Measurements from ENCODE around the gene ADGRV1. TPM values are rescaled to one million over a fixed set of nuclear protein-coding genes. Genes with fewer than 3 reads are reported as not detected.
A peak's percentile ranks its signal among the peaks of the same experiment; 100 is the strongest.

ADGRV1 gene
- total and polyA plus RNA-seq, 12 donors = 0.03 to 1.4 (median 0.44) TPM; not detected in 6

DNA sequence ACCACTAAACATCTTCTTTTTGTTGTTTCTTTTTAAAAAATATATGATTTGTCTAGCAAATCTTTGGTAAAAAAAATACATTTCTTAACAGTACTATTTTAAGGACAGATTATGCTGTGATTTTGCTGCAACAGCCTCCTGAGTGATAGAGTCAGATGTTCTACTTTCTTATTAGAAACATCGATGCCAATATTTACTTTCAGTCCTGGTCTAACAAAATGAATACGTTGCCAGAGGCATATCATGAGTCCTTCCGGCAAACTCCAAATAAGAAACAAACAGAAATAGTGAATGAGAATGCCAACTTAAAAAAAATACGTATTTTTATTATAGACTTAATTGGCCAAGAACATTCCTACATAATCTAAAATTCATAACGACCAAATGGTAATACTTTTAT, 371.5 kb downstream of the ADGRV1 start:
- no peak for DNase-seq
- TF ChIP-seq, protein P1, sequence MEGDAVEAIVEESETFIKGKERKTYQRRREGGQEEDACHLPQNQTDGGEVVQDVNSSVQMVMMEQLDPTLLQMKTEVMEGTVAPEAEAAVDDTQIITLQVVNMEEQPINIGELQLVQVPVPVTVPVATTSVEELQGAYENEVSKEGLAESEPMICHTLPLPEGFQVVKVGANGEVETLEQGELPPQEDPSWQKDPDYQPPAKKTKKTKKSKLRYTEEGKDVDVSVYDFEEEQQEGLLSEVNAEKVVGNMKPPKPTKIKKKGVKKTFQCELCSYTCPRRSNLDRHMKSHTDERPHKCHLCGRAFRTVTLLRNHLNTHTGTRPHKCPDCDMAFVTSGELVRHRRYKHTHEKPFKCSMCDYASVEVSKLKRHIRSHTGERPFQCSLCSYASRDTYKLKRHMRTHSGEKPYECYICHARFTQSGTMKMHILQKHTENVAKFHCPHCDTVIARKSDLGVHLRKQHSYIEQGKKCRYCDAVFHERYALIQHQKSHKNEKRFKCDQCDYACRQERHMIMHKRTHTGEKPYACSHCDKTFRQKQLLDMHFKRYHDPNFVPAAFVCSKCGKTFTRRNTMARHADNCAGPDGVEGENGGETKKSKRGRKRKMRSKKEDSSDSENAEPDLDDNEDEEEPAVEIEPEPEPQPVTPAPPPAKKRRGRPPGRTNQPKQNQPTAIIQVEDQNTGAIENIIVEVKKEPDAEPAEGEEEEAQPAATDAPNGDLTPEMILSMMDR (IDR thresholded peaks at IDR 0.05) = no peak
- Histone ChIP-seq H3K4me3 (no peak overlapping the region), H3K4me1 (peaks cover 0 to 15% (median 0%) of the 10 kb centered on the region in 9 donors), H3K36me3 (no peaks in the 10 kb centered on the region), H3K27ac (no peak overlapping the region), H3K27me3 (no peaks in the 10 kb centered on the region), H3K9me3 (peaks cover 0 to 8% (median 0%) of the 10 kb centered on the region in 11 donors)
- intact Hi-C loops (cut with DNase I) = loop anchor here (5.0 to 10.0 kb wide), 10 partner anchors 63 to 487 kb away; partner anchors contain the start of gene ARRDC3 (in 3 of the 10)
- WGBS, 2 donors = 79 to 91% methylated on average over 5 of the region's 5 CpGs
- no peak for ATAC-seq

DNA sequence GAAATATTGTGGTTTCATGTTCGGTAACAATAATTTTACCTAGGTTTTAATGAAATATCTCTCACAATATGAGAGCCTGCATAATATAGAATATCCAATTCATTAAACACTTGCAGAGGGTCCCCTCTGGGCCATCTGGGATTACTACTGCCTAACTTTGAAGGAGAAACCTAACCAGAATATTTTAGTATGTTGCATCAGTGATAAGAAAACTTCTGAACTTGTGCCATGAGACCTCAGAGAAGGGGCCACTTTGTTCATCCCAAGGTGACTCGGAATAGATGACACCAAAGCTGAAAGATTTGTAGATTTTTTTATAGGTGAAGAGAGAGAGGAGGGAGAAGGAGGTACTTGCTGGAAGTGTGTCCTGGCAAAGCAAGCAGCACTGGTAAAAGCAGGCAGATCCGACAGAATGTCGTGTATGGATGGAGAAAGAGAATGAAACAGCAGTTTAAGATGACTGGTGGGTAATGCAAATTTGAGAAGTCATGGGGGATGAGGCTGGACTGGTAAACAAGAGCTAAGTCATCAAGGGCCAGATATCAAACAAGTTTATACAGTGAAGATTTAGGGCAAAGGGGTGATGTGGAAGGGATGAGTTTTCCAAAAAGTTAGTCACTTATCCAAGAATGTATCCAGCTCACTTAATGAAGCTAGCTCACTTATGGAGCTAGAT, 372.3 kb downstream of the ADGRV1 start:
- no peak for ATAC-seq
- TF ChIP-seq, protein P1 (IDR thresholded peaks at IDR 0.05) = no peak
- peaks cover 0 to 15% (median 0%) of the 10 kb centered on the region in 9 donors for H3K4me1 ChIP-seq
- peak overlapping the region in 1 of 10 donors; percentile 25 for H3K27ac ChIP-seq
- H3K27me3 ChIP-seq = no peaks in the 10 kb centered on the region
- intact Hi-C loops (cut with DNase I) = loop anchor here (5.0 to 10.0 kb wide), 10 partner anchors 64 to 486 kb away; partner anchors contain the start of gene ARRDC3 (in 3 of the 10)
- H3K36me3 ChIP-seq = no peaks in the 10 kb centered on the region
- no peak for DNase-seq
- 65 to 72% methylated on average over 4 of the region's 4 CpGs for WGBS, 2 donors
- H3K4me3 ChIP-seq = no peak overlapping the region
- peaks cover 0 to 8% (median 0%) of the 10 kb centered on the region in 11 donors for H3K9me3 ChIP-seq

DNA sequence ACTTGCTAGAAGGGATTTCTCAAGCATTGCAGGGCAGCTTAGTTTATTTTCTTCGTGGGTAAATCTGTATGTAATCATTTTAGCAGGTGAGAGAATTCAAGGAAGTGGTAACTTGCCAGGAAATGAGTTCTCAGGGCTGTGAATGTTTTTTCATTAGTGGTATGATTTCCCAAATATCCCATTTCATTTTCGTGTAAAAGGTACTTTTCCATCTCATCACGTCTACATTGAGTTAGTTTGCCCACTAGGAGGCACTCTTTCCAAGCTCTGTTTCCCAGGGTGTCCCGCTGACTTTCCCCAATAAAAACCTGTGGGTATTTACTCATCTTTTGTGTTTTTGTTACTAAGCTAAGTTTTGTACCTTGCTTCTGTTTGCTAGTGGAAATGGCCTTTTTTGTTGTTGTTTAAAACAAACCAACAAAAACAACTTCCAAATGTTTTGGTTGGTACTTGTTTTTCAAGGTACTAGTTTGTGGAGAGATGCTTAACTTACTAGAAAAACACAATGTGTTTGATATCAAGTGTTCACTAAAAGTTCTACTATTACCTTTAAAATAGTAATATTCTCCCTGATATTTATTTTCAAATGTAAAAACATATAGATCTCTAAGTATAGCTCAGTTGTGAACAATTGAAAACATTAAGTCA, 373.6 kb downstream of the ADGRV1 start:
- H3K27ac ChIP-seq = peak overlapping the region in 1 of 10 donors; percentile 25
- DNase-seq = peak in 1 of 2 donors; percentile 63
- peak in 7 of 8 donors; percentile 51 to 84 (median 67) for ATAC-seq
- H3K4me3 ChIP-seq = no peak overlapping the region
- H3K9me3 ChIP-seq = peaks cover 0 to 7% (median 0%) of the 10 kb centered on the region in 11 donors
- no peaks in the 10 kb centered on the region for H3K36me3 ChIP-seq
- intact Hi-C loops (cut with DNase I) = loop anchor here (1.0 to 10.0 kb wide), 12 partner anchors 65 to 487 kb away; partner anchors contain the start of gene ARRDC3 (in 3 of the 10)
- peaks cover 0 to 15% (median 0%) of the 10 kb centered on the region in 9 donors for H3K4me1 ChIP-seq
- TF ChIP-seq, protein P1 (IDR thresholded peaks at IDR 0.05) = peak; percentile 54 to 87 (median 82)
- WGBS, 2 donors = 11 to 12% methylated on average over 4 of the region's 4 CpGs
- H3K27me3 ChIP-seq = no peaks in the 10 kb centered on the region

DNA sequence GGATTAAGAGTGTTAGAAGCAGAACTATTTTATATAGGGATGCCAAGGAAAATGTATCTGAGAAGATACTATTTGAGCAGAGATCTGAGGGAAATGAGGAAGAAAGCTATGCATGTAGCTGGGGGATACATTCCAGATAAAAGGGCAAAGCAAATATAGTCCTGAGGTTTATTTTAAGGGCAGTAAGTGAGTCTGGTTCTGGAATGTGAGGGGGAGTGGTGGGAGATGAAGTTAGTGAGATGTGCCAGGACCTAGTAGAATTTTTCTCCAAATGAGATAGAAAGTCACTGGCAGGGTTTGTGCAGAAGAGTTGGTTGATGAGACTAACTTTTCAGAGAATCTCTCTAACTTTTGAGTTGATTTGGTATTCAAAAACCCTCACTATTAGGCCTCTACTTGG, 374.7 kb downstream of the ADGRV1 start:
- H3K36me3 ChIP-seq = no peaks in the 10 kb centered on the region
- no peak overlapping the region for H3K27ac ChIP-seq
- intact Hi-C loops (cut with DNase I) = loop anchor here (2.0 to 10.0 kb wide), 11 partner anchors 66 to 484 kb away; partner anchors contain the start of gene ARRDC3 (in 3 of the 10)
- H3K27me3 ChIP-seq = no peaks in the 10 kb centered on the region
- DNase-seq (no peak), ATAC-seq (no peak)
- peaks cover 0 to 3% (median 0%) of the 10 kb centered on the region in 11 donors for H3K9me3 ChIP-seq
- H3K4me1 ChIP-seq = peaks cover 0 to 15% (median 0%) of the 10 kb centered on the region in 9 donors
- no peak overlapping the region for H3K4me3 ChIP-seq
- TF ChIP-seq, protein P1 (IDR thresholded peaks at IDR 0.05) = no peak

All from heart right ventricle (tissue), 16 donors.